Activated CD8-positive, alpha-beta T cell treated with anti-CD3 and anti-CD28 coated beads for 36 hours (primary cell): ENCODE data around the gene SIK2. TPM values are rescaled to one million over a fixed set of nuclear protein-coding genes. Genes with fewer than 3 reads are reported as not detected.

ENCODE experiments used
- ATAC-seq: fragments of 200-7000 bp; cut with Tn5 transposase; one replicate; pipeline ENCODE4 v1.10.0; 2021; ENCODE audit warnings: mild to moderate bottlenecking, moderate library complexity
- CTCF ChIA-PET: fragments of 350-600 bp; sonication (Branson Sonifier 250); formaldehyde crosslinking; loops from one replicate; lab custom pipeline; 2021; ENCODE audit warnings: antibody characterized with exemption; lab: Charles Lee
- POLR2A ChIA-PET: fragments of 350-600 bp; sonication (Branson Sonifier 250); formaldehyde crosslinking; loops from one replicate; lab custom pipeline; 2021; ENCODE audit warnings: antibody characterized with exemption; lab: Charles Lee
- DNase-seq: peaks from one replicate; pipeline ENCODE4 v3.0.0-alpha.2; 2020
- H3K27ac Mint-ChIP-seq: one replicate; pipeline ENCODE4 v1.8.0; 2021; ENCODE audit warnings: mild to moderate bottlenecking, mixed read lengths
- H3K27me3 Mint-ChIP-seq: one replicate; pipeline ENCODE4 v1.8.0; 2021; ENCODE audit warnings: mixed read lengths
- H3K36me3 Mint-ChIP-seq: one replicate; pipeline ENCODE4 v1.8.0; 2021; ENCODE audit warnings: low read depth, mixed read lengths
- H3K4me1 Mint-ChIP-seq: one replicate; pipeline ENCODE4 v1.8.0; 2021; ENCODE audit warnings: low read depth, mixed read lengths
- H3K4me3 Mint-ChIP-seq: one replicate; pipeline ENCODE4 v1.8.0; 2021; ENCODE audit warnings: mild to moderate bottlenecking, moderate library complexity, mixed read lengths
- H3K9me3 Mint-ChIP-seq: one replicate; pipeline ENCODE4 v1.8.0; 2021; ENCODE audit warnings: mixed read lengths
- intact Hi-C: fragments of 100-400 bp; cut with micrococcal nuclease; formaldehyde crosslinking; loops from one replicate; pipeline ENCODE4 v1.10.0; 2022
- total RNA-seq, 2 experiments: library from RNA; stranded (reverse); gene quantifications; one replicate each; pipeline ENCODE4 v1.2.3, GENCODE V29; 2021
- TF ChIP-seq, protein P1 (sequence below): fragments of 200-600 bp; IDR thresholded peaks from one replicate; pipeline ENCODE4 v1.8.0; 2022; ENCODE audit warnings: antibody characterized with exemption, mild to moderate bottlenecking

SIK2 gene
- total RNA-seq, 2 experiments from 2014 or later, result 7.4 to 8.0 TPM

GRCh38 chr11:111739299-111739698, 137.1 kb downstream of the SIK2 start:
- ATAC-seq, result no peak
- no peak overlapping the region for H3K4me3 Mint-ChIP-seq
- DNase-seq, result no peak
- CTCF ChIA-PET, result no interaction called here
- H3K9me3 Mint-ChIP-seq, result no peaks in the 10 kb centered on the region
- H3K4me1 Mint-ChIP-seq, result no peaks in the 10 kb centered on the region
- no peak overlapping the region for H3K27ac Mint-ChIP-seq
- TF ChIP-seq, protein P1, sequence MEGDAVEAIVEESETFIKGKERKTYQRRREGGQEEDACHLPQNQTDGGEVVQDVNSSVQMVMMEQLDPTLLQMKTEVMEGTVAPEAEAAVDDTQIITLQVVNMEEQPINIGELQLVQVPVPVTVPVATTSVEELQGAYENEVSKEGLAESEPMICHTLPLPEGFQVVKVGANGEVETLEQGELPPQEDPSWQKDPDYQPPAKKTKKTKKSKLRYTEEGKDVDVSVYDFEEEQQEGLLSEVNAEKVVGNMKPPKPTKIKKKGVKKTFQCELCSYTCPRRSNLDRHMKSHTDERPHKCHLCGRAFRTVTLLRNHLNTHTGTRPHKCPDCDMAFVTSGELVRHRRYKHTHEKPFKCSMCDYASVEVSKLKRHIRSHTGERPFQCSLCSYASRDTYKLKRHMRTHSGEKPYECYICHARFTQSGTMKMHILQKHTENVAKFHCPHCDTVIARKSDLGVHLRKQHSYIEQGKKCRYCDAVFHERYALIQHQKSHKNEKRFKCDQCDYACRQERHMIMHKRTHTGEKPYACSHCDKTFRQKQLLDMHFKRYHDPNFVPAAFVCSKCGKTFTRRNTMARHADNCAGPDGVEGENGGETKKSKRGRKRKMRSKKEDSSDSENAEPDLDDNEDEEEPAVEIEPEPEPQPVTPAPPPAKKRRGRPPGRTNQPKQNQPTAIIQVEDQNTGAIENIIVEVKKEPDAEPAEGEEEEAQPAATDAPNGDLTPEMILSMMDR, result no peak
- intact Hi-C loops, result no loop called here
- H3K36me3 Mint-ChIP-seq, result peaks cover 24% of the 10 kb centered on the region
- POLR2A ChIA-PET, result interaction anchor here (0.7 to 1.3 kb wide), 2 partner anchors 22 to 431 kb away, joined by 3 read pairs; no protein-coding TSS in a partner anchor
- H3K27me3 Mint-ChIP-seq, result no peaks in the 10 kb centered on the region

- TF ChIP-seq, protein P1, result no peak
- no peaks in the 10 kb centered on the region for H3K4me1 Mint-ChIP-seq
- H3K4me3 Mint-ChIP-seq, result no peak overlapping the region
- no peaks in the 10 kb centered on the region for H3K9me3 Mint-ChIP-seq
- ChIA-PET CTCF (interaction anchor here (0.6 to 1.9 kb wide), 4 partner anchors 11 to 38 kb away, joined by 3 to 7 read pairs (median 4); partner anchors contain the start of gene PPP2R1B), POLR2A (no interaction called here)
- peak overlapping the region; percentile 51 for H3K27ac Mint-ChIP-seq
- peaks cover 41% of the 10 kb centered on the region for H3K36me3 Mint-ChIP-seq
- H3K27me3 Mint-ChIP-seq, result no peaks in the 10 kb centered on the region
- DNase-seq (no peak), ATAC-seq (no peak)
- intact Hi-C loops, result no loop called here
These were observed 139.5 kb downstream of the SIK2 start for GRCh38 chr11:111741751-111742150.

- no peak overlapping the region for H3K27ac Mint-ChIP-seq
- no peaks in the 10 kb centered on the region for H3K9me3 Mint-ChIP-seq
- no peak overlapping the region for H3K4me3 Mint-ChIP-seq
- peaks cover 49% of the 10 kb centered on the region for H3K36me3 Mint-ChIP-seq
- TF ChIP-seq, protein P1, result no peak
- ATAC-seq (no peak), DNase-seq (no peak)
- H3K4me1 Mint-ChIP-seq, result no peaks in the 10 kb centered on the region
- POLR2A ChIA-PET, result no interaction called here
- intact Hi-C loops, result no loop called here
- CTCF ChIA-PET, result no interaction called here
- H3K27me3 Mint-ChIP-seq, result no peaks in the 10 kb centered on the region
These were observed 141.5 kb downstream of the SIK2 start for GRCh38 chr11:111743700-111744099.

DNA sequence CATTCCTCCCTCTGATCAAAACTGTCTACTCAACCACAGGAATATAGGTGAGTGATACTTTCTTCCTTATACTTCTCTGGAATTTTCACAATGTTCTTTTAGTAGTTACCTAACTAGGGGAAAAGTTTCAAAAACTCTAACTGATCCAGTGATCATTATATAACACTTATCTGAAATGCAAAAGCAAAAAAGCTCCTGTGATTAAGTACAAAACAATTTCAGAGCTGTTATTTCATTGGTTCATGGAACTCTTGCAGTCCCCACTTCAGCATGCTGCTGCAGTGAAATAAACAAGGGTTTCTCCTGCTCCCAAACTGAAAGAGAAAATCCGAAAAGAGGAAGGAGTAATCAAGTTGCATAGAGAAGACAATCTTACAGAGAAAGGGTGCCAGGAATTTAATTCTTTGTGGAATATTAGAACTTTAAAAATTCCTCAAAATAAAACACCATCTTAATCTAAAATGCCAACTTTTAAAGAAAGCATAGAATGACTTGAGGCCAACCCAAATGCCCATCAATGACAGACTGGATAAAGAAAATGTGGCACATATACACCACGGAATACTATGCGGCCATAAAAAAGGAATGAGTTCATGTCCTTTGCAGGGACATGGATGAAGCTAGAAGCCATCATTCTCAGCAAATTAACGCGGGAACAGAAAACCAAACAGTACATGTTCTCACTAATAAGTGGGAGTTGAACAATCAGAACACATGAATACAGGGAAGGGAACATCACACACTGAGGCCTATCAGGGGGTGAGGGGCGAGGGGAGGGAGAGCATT, 143.7 kb downstream of the SIK2 start:
- Mint-ChIP-seq H3K9me3 (no peaks in the 10 kb centered on the region), H3K27ac (no peak overlapping the region), H3K4me3 (no peak overlapping the region), H3K36me3 (peaks cover 57% of the 10 kb centered on the region), H3K4me1 (no peaks in the 10 kb centered on the region), H3K27me3 (no peaks in the 10 kb centered on the region)
- ATAC-seq (no peak), DNase-seq (no peak)
- ChIA-PET CTCF (no interaction called here), POLR2A (no interaction called here)
- intact Hi-C loops, result no loop called here
- TF ChIP-seq, protein P1, result no peak
